DND-41 (cell line): ENCODE results near the gene DNAH17.
A peak's percentile ranks its signal among the peaks of the same experiment; 100 is the strongest.

ENCODE experiments used
- ATAC-seq: fragments of 200-7000 bp; cut with Tn5 transposase; 3 replicates; pipeline ENCODE4 v1.9.1; 2021; ENCODE audit warnings: low read depth; ENCODE audit not compliant: insufficient read depth
- DNase-seq: peaks from one replicate; pipeline ENCODE4 v3.0.0-alpha.2; 2020
- H2AFZ ChIP-seq: 2 replicates; pipeline ENCODE4 v1.6.0; 2012; ENCODE audit warnings: low read depth, low read length
- H3K27ac ChIP-seq: 2 replicates; pipeline ENCODE4 v1.5.1; 2012; ENCODE audit warnings: low read length, inconsistent platforms
- H3K27me3 ChIP-seq: fragments of 200-600 bp; sonication (generic); 2 replicates; pipeline ENCODE4 v1.6.0; 2012; ENCODE audit warnings: low read length, mild to moderate bottlenecking, inconsistent platforms; ENCODE audit not compliant: insufficient read depth, poor library complexity
- H3K36me3 ChIP-seq: 2 replicates; pipeline ENCODE4 v1.5.1; 2012; ENCODE audit warnings: low read length, inconsistent platforms; ENCODE audit not compliant: insufficient read depth
- H3K4me1 ChIP-seq: 2 replicates; pipeline ENCODE4 v1.5.1; 2012; ENCODE audit warnings: mild to moderate bottlenecking, low read length; ENCODE audit not compliant: insufficient read depth
- H3K4me2 ChIP-seq: 2 replicates; pipeline ENCODE4 v1.6.0; 2012; ENCODE audit warnings: mild to moderate bottlenecking, moderate library complexity, low read length, inconsistent platforms; ENCODE audit not compliant: insufficient read depth
- H3K4me3 ChIP-seq, 2 experiments: fragments of 200-600 bp in 1 of 2; shearing (Covaris generic) in 1 of 2; 2 replicates each; pipeline ENCODE4 v1.5.1; 2012 to 2016; ENCODE audit warnings: inconsistent platforms in 2 of 2, low read length in 2 of 2, mild to moderate bottlenecking in 2 of 2, low read depth in 1 of 2, moderate library complexity in 1 of 2
- H3K79me2 ChIP-seq: 2 replicates; pipeline ENCODE4 v1.6.0; 2012; ENCODE audit warnings: low read length, inconsistent platforms; ENCODE audit not compliant: insufficient read depth
- H3K9ac ChIP-seq: 2 replicates; pipeline ENCODE4 v1.6.0; 2012; ENCODE audit warnings: low read depth, mild to moderate bottlenecking, inconsistent platforms, low read length, moderate library complexity
- H3K9me3 ChIP-seq: 2 replicates; pipeline ENCODE4 v1.5.1; 2012; ENCODE audit warnings: low read length, moderate library complexity, mild to moderate bottlenecking, inconsistent platforms; ENCODE audit not compliant: insufficient read depth, severe bottlenecking
- H4K20me1 ChIP-seq: 2 replicates; pipeline ENCODE4 v1.6.0; 2012; ENCODE audit warnings: low read length; ENCODE audit not compliant: insufficient read depth
- EZH2 ChIP-seq: IDR thresholded peaks from 3 replicates; pipeline ENCODE4 v1.6.1; 2012; ENCODE audit warnings: borderline replicate concordance, low read depth, mild to moderate bottlenecking, moderate library complexity, low read length, inconsistent platforms; ENCODE audit not compliant: severe bottlenecking
- TF ChIP-seq, protein P1 (sequence below): IDR thresholded peaks from 2 replicates; pipeline ENCODE4 v1.5.1; 2012; ENCODE audit warnings: borderline replicate concordance, low read length, moderate library complexity, mild to moderate bottlenecking; ENCODE audit not compliant: poor library complexity, severe bottlenecking; ENCODE audit errors: extremely low read depth

DNAH17 gene

DNA sequence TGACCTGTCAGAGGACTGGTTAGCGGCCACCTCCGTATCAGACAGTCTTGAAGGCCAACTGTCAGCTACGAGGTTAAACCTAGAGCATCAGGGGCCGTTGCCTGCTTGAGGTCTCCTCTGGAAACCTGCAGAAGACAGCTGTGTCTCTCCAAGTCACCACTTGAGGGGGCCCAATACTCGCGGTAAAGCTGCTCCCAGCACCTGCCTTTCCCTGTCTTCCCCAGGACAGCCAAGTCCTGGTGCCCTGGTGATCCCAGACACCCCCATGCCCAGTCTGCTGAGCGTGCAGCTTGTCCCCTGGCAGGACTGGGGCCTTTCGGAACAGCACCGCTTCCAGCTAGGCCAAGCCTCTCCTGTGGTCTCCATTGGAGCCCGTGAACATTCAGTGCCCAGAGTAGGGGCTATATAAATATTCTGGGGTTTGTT lies 80.1 kb downstream of the DNAH17 start:
- no peaks in the 10 kb centered on the region for H3K9me3 ChIP-seq
- H3K9ac ChIP-seq = no peak overlapping the region
- no peak overlapping the region for H2AFZ ChIP-seq
- H3K27me3 ChIP-seq = no peaks in the 10 kb centered on the region
- H3K36me3 ChIP-seq = no peaks in the 10 kb centered on the region
- no peaks in the 10 kb centered on the region for H3K79me2 ChIP-seq
- no peak overlapping the region for H3K27ac ChIP-seq
- no peak overlapping the region for H3K4me3 ChIP-seq
- H4K20me1 ChIP-seq = peaks cover 3% of the 10 kb centered on the region; the same call in 1 of the 2 replicates
- no peak for TF ChIP-seq EZH2
- TF ChIP-seq, protein P1, sequence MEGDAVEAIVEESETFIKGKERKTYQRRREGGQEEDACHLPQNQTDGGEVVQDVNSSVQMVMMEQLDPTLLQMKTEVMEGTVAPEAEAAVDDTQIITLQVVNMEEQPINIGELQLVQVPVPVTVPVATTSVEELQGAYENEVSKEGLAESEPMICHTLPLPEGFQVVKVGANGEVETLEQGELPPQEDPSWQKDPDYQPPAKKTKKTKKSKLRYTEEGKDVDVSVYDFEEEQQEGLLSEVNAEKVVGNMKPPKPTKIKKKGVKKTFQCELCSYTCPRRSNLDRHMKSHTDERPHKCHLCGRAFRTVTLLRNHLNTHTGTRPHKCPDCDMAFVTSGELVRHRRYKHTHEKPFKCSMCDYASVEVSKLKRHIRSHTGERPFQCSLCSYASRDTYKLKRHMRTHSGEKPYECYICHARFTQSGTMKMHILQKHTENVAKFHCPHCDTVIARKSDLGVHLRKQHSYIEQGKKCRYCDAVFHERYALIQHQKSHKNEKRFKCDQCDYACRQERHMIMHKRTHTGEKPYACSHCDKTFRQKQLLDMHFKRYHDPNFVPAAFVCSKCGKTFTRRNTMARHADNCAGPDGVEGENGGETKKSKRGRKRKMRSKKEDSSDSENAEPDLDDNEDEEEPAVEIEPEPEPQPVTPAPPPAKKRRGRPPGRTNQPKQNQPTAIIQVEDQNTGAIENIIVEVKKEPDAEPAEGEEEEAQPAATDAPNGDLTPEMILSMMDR = peak; percentile 73
- H3K4me1 ChIP-seq = no peaks in the 10 kb centered on the region
- H3K4me2 ChIP-seq = no peak overlapping the region
- ATAC-seq = peak; percentile 69
- peak; percentile 43 for DNase-seq

GRCh38 chr17:78496311-78496710 lies 80.9 kb downstream of the DNAH17 start:
- H4K20me1 ChIP-seq = peaks cover 4% of the 10 kb centered on the region; the same call in 1 of the 2 replicates
- no peaks in the 10 kb centered on the region for H3K9me3 ChIP-seq
- no peaks in the 10 kb centered on the region for H3K79me2 ChIP-seq
- DNase-seq = no peak
- H3K27me3 ChIP-seq = no peaks in the 10 kb centered on the region
- H3K9ac ChIP-seq = no peak overlapping the region
- H3K4me1 ChIP-seq = no peaks in the 10 kb centered on the region
- no peak for TF ChIP-seq EZH2
- TF ChIP-seq, protein P1 = no peak
- no peak overlapping the region for H3K27ac ChIP-seq
- H2AFZ ChIP-seq = no peak overlapping the region
- H3K4me3 ChIP-seq = no peak overlapping the region
- no peaks in the 10 kb centered on the region for H3K36me3 ChIP-seq
- no peak for ATAC-seq
- no peak overlapping the region for H3K4me2 ChIP-seq

DNA sequence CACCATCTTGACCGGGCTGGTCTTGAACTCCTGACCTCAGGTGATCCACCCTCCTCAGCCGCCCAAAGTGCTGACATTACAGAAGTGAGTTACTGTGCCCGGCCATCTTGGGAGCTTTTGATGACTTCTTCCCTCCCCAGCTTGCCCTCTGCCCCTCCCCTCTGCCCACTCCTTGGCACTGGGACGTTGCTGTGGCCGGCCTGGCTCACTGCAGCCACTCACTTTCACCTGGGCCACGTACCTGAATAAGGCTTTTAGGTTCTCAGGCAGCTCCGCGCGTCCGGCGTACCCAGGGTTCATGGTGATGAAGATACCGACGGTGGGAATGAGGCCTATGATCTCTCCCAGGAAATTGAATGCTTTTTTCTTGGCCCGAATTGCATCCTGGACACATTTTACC lies 81.6 kb downstream of the DNAH17 start:
- Histone ChIP-seq H3K27ac (no peak overlapping the region), H3K9me3 (no peaks in the 10 kb centered on the region), H3K36me3 (no peaks in the 10 kb centered on the region), H3K4me3 (no peak overlapping the region), H3K9ac (no peak overlapping the region), H3K4me1 (no peaks in the 10 kb centered on the region), H2AFZ (no peak overlapping the region), H3K4me2 (no peak overlapping the region), H3K27me3 (no peaks in the 10 kb centered on the region), H3K79me2 (no peaks in the 10 kb centered on the region), H4K20me1 (peaks cover 4% of the 10 kb centered on the region; the same call in 1 of the 2 replicates)
- DNase-seq (no peak), ATAC-seq (no peak)
- TF ChIP-seq EZH2 = no peak
- TF ChIP-seq, protein P1 = no peak

DNA sequence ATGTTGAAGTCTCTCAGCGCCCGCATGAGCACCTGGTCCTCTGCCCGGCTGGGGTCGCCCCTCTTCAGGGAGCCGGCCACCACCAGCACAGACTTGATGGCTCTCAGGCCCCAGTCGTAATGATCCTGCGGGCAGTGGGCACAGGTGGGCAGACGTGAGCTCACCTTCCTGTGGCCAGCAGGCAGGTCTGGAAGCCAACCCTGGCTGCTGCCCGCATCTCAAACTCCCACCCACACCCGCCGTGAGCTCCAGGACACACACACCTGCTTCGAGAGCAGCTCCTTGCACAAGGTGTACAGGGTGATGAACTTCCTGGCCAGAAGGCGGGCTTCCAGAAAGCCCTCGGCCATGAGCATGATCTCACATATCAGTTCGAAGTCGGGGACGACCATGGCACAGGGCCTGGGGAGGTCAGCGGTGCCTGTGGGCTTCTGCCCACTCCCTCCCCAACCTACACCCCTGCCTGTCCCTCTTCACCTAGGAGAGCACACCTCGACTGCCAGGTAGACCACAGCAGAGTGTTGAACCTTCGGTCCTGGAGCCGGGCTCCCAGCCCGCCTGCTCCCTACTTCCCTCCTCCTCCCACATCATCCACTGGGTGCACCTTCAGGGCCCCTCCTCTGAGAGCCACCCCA lies 82.4 kb downstream of the DNAH17 start:
- H3K4me1 ChIP-seq = no peaks in the 10 kb centered on the region
- H3K27me3 ChIP-seq = no peaks in the 10 kb centered on the region
- no peak overlapping the region for H3K4me2 ChIP-seq
- no peaks in the 10 kb centered on the region for H3K79me2 ChIP-seq
- ATAC-seq = no peak
- no peak for DNase-seq
- H3K9me3 ChIP-seq = no peaks in the 10 kb centered on the region
- no peak overlapping the region for H3K9ac ChIP-seq
- TF ChIP-seq, protein P1 = no peak
- no peak for TF ChIP-seq EZH2
- no peak overlapping the region for H2AFZ ChIP-seq
- H3K36me3 ChIP-seq = no peaks in the 10 kb centered on the region
- no peak overlapping the region for H3K27ac ChIP-seq
- H3K4me3 ChIP-seq = no peak overlapping the region
- H4K20me1 ChIP-seq = peaks cover 4% of the 10 kb centered on the region; the same call in 1 of the 2 replicates
